ENCODE data around the gene PIK3R1.

The PIK3R1 gene

DNA sequence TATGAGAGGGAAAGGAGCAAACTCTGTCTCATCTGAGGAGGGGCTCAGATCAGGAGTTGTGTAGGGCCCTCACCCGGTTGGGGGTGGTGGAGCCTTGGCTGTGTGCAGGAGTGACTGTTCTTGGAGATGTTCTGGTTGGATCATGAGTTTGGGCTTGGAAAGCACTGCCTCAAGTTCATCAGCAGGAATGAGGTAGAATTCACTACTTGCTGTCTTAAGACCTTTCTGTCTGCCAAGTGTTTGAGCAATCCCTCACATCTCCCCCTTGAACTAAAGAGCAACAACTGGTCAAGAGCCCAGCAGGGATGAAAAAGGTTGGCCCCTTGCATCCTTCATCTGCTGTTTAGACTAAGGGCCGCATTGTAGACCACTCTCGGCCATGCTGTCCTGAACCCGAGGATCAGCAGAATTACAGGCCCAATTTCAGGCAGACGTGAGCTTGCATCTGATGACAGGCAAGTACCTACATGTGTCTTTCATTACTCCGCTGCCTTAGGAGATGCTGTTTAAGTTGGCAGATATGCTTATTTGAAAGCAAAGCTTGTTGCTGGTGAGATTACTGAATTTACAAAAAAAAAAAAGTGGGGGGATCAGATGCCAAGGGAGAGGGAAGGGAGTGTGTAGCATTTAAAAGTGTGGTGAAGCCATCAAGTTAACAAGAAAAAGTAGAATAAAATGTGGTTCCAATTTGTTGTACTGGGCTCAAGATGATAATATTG lies 36.4 kb downstream of the PIK3R1 start:
- DNase-seq (ENCODE audit: low read depth), result peak; percentile 91
- Histone ChIP-seq H3K4me3 (ENCODE audit: low read length) (peak overlapping the region; percentile 67), H3K4me1 (ENCODE audit: control insufficient read depth, insufficient read depth, low read length) (peaks cover 75% of the 10 kb centered on the region), H3K36me3 (ENCODE audit: control insufficient read depth, insufficient read depth, low read length, severe bottlenecking) (peaks cover 10% of the 10 kb centered on the region), H3K9ac (ENCODE audit: low read length) (peak overlapping the region; percentile 82), H3K9me3 (ENCODE audit: control insufficient read depth, low read length) (no peaks in the 10 kb centered on the region), H3K27me3 (replicated peaks; ENCODE audit: control insufficient read depth, insufficient read depth, low read length) (no peaks in the 10 kb centered on the region)

DNA sequence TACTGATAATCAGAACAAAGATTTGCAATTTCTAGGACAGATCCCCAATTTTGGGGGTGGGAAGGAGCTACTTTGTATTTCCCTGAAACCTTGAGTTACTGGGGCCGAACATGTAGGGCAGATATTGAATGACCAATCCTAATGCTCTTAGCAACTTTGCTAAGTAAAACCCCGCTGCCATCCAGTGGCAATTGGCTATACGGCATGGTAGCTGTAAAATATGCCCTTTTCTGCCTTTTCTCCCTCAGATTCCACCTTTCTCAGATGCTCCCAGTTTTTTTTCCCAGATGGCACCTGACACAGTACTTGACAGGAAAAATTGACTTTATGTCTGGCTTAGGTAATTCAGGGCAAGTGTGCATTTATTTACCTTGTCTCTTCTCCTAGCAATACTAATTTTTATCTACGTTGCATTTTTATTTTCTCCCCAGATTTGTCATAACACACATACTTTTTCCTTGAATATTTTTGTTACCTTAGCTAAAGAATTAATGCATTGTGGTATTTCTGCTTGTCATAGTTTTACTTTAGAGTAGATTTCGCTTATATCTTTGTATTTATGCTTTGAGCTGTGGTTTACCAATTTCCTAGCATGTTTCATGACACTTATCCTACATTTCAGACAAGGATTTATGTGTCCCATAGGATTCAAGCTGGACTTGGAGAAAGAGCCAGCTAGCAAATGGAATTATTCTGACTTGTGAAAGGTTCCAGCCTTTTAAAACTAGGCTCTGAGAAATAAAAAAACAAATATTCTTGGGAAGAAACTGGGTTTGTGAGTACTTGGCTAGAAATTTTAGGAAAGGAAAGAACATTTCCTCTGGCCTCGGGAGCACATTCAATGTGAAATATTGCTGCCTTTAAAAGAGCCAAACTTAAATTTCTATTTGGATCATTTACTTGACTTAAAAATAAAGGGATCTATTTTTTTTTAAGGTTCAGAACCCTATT lies 37.4 kb downstream of the PIK3R1 start:
- no peaks in the 10 kb centered on the region for H3K9me3 ChIP-seq (ENCODE audit: control insufficient read depth, low read length)
- H3K9ac ChIP-seq (ENCODE audit: low read length), result peak overlapping the region; percentile 82
- H3K36me3 ChIP-seq (ENCODE audit: control insufficient read depth, insufficient read depth, low read length, severe bottlenecking), result peaks cover 14% of the 10 kb centered on the region
- peaks cover 85% of the 10 kb centered on the region for H3K4me1 ChIP-seq (ENCODE audit: control insufficient read depth, insufficient read depth, low read length)
- H3K27me3 ChIP-seq (replicated peaks; ENCODE audit: control insufficient read depth, insufficient read depth, low read length), result no peaks in the 10 kb centered on the region
- DNase-seq (ENCODE audit: low read depth), result peak; percentile 84
- peak overlapping the region; percentile 67 for H3K4me3 ChIP-seq (ENCODE audit: low read length)

DNA sequence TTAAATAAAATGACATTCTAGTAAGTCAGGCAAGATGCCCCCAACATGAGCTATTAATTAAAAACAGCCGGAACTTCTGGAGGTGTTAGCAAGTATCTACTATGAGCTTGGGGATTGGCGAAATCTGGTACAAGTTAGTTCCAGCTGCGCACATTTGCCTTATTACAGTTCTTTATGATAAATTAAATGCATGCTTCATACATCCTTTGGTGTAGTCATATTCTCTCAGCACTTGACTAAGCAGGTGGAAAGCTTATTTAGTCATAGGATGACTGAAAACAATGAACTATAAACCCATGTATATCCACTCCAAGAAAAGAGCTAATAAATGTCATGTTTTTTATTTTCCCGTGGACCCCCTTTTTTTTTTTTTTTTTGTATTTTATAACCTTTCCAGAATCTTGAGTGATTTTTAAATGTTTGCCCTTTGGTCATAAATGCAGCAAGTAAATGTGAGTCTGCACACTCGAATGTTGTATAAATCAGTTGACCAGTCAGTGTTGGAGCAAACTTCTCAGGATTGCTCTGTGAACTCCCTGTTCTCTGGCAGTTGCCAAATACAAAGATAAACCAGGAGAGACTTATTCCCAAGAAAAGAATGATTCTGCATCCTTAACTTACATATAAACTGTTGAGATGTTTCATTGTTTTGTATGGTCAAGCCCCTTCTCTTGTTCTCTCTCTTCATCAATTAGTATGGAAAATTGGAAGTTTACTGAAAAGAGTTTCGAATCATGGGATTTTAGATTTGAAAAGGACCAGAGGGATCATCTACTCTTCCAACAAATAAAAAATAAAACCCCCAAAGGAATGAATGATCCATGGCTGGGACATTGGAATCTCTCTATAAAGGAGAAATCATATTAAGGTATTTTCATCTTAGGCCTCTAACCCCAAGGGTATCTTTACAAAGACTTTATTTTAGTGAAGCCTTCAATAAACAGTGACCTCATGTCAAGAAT lies 38.3 kb downstream of the PIK3R1 start:
- Histone ChIP-seq H3K4me1 (ENCODE audit: control insufficient read depth, insufficient read depth, low read length) (peaks cover 91% of the 10 kb centered on the region), H3K27me3 (replicated peaks; ENCODE audit: control insufficient read depth, insufficient read depth, low read length) (no peaks in the 10 kb centered on the region), H3K36me3 (ENCODE audit: control insufficient read depth, insufficient read depth, low read length, severe bottlenecking) (peaks cover 8% of the 10 kb centered on the region), H3K9me3 (ENCODE audit: control insufficient read depth, low read length) (no peaks in the 10 kb centered on the region), H3K9ac (ENCODE audit: low read length) (peak overlapping the region; percentile 82), H3K4me3 (ENCODE audit: low read length) (peak overlapping the region; percentile 67)
- DNase-seq (ENCODE audit: low read depth), result no peak

DNA sequence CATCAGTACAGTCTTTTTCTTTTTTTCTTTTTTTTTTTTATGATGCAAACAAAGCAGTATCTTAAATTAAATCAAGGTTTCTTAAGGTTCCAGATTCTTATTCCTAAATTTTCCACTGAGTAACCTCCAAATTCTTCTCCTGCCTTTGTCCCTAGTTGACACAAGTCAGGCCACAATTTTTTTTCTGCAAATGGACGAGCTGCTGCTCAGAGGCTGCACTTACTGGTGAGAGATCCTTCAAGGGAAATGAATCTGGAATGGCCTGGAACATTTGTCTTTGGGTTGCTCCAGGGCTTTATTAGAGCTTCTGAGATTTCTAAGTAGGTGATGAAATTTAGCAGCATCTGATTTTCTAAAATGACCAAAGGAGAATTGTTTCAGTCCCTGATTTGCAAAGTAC lies 39.3 kb downstream of the PIK3R1 start:
- Histone ChIP-seq H3K4me3 (ENCODE audit: low read length) (peak overlapping the region; percentile 32), H3K27me3 (replicated peaks; ENCODE audit: control insufficient read depth, insufficient read depth, low read length) (no peaks in the 10 kb centered on the region), H3K9me3 (ENCODE audit: control insufficient read depth, low read length) (no peaks in the 10 kb centered on the region), H3K9ac (ENCODE audit: low read length) (peak overlapping the region; percentile 82), H3K4me1 (ENCODE audit: control insufficient read depth, insufficient read depth, low read length) (peaks cover 97% of the 10 kb centered on the region), H3K36me3 (ENCODE audit: control insufficient read depth, insufficient read depth, low read length, severe bottlenecking) (peaks cover 12% of the 10 kb centered on the region)
- no peak for DNase-seq (ENCODE audit: low read depth)

DNA sequence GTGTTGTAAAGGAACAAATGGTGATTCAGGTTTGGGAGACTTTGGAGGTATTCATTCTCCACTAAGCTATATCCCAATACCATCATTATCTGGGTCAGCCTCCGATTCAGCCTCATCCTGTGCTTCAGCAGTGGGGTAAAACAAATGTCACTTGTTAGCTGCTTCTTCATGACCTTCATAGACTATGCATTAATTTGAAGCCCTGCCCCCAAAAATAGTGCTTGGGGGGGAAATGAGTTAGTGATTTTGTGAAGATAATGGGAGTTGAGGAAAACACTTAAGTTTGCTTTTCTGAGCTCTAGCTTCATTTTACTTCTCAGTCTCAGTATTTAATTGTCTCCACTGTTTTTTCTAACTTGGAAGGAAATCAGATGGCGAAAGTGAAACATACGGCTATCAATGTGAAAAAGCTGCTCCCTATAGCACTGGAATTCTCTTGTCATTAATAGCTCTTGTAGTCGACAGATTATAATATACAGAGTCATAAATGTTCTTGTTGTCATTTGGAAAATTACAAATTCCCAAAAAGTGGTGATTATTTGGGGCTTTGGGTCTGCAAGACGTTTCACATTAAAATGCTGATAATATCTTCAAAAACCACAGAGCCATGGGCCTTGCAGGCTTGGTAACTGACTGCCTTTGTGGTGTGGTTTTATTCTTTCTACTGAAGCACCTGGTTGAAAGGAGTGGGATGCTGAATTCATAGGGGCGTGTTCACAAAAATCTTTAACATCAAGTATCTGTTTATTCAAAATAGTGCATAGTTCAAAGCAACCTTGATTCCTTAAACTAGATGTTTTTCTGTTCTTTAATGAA lies 40.0 kb downstream of the PIK3R1 start:
- Histone ChIP-seq H3K36me3 (ENCODE audit: control insufficient read depth, insufficient read depth, low read length, severe bottlenecking) (peaks cover 17% of the 10 kb centered on the region), H3K27me3 (replicated peaks; ENCODE audit: control insufficient read depth, insufficient read depth, low read length) (no peaks in the 10 kb centered on the region), H3K9ac (ENCODE audit: low read length) (peak overlapping the region; percentile 82), H3K4me3 (ENCODE audit: low read length) (peak overlapping the region; percentile 32), H3K4me1 (ENCODE audit: control insufficient read depth, insufficient read depth, low read length) (peaks cover 97% of the 10 kb centered on the region), H3K9me3 (ENCODE audit: control insufficient read depth, low read length) (no peaks in the 10 kb centered on the region)
- DNase-seq (ENCODE audit: low read depth), result no peak

DNA sequence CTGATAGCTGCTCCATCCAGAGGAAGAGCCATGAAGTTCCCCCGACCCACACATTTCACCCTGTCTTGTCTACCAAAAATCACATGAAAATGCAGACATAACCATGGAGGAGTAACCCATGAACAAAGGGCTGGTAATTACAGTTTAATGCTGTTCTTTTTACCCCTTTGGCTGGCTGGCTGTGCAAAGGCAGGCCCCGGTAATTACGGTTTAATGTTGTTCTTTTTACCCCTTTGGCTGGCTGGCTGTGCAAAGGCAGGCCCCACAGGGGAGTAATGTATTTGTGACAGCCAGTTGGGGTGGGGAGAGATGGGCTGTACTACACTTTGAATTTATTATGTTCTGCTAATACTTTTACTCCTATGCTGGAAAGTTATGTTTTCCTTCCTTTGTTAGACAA lies 41.7 kb downstream of the PIK3R1 start:
- Histone ChIP-seq H3K9me3 (ENCODE audit: control insufficient read depth, low read length) (no peaks in the 10 kb centered on the region), H3K27me3 (replicated peaks; ENCODE audit: control insufficient read depth, insufficient read depth, low read length) (no peaks in the 10 kb centered on the region), H3K36me3 (ENCODE audit: control insufficient read depth, insufficient read depth, low read length, severe bottlenecking) (peaks cover 17% of the 10 kb centered on the region), H3K4me1 (ENCODE audit: control insufficient read depth, insufficient read depth, low read length) (peaks cover 96% of the 10 kb centered on the region), H3K4me3 (ENCODE audit: low read length) (no peak overlapping the region), H3K9ac (ENCODE audit: low read length) (peak overlapping the region; percentile 47)
- no peak for DNase-seq (ENCODE audit: low read depth)

DNA sequence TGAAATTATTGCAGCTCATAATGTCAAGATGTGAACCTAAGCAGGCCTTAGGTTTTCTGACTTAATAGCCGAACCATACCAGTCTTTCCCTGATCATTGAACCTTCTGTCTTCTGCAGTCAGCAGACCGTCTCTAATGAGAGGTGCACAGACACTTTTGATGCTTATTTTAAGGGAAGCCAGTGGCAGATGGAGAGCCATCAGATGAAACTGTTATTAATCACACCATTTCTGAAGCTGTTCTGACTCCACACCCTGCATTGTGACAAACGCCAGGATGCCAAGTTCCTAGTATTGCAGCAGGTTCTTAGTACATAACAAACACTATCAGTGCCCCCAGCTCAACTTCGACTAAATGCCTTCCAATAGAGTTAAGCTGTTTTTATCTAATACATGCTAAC lies 43.0 kb downstream of the PIK3R1 start:
- H3K27me3 ChIP-seq (replicated peaks; ENCODE audit: control insufficient read depth, insufficient read depth, low read length), result no peaks in the 10 kb centered on the region
- no peaks in the 10 kb centered on the region for H3K9me3 ChIP-seq (ENCODE audit: control insufficient read depth, low read length)
- no peak overlapping the region for H3K4me3 ChIP-seq (ENCODE audit: low read length)
- H3K9ac ChIP-seq (ENCODE audit: low read length), result no peak overlapping the region
- no peak for DNase-seq (ENCODE audit: low read depth)
- peaks cover 19% of the 10 kb centered on the region for H3K36me3 ChIP-seq (ENCODE audit: control insufficient read depth, insufficient read depth, low read length, severe bottlenecking)
- peaks cover 90% of the 10 kb centered on the region for H3K4me1 ChIP-seq (ENCODE audit: control insufficient read depth, insufficient read depth, low read length)

DNA sequence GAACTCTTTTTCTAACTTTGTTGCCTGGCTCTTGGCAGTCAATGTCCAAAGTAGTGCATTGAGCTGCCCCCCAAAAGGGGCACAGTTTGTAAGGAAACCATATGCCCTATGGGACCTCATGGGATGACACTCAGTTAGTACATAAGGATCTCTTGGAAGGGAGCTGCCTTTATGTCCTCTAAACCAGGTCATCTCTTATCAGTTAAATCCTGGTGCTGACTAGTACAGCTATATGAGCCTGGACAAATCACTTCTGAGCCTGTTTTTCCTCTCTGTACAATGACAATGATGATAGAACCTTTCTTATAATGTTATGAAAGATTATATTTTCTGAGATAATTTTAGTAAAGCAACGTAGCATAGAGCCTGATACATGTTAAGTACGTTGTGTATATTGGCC lies 44.1 kb downstream of the PIK3R1 start:
- no peak overlapping the region for H3K4me3 ChIP-seq (ENCODE audit: low read length)
- DNase-seq (ENCODE audit: low read depth), result no peak
- peaks cover 20% of the 10 kb centered on the region for H3K36me3 ChIP-seq (ENCODE audit: control insufficient read depth, insufficient read depth, low read length, severe bottlenecking)
- H3K9me3 ChIP-seq (ENCODE audit: control insufficient read depth, low read length), result no peaks in the 10 kb centered on the region
- H3K27me3 ChIP-seq (replicated peaks; ENCODE audit: control insufficient read depth, insufficient read depth, low read length), result no peaks in the 10 kb centered on the region
- H3K9ac ChIP-seq (ENCODE audit: low read length), result no peak overlapping the region
- peaks cover 90% of the 10 kb centered on the region for H3K4me1 ChIP-seq (ENCODE audit: control insufficient read depth, insufficient read depth, low read length)

DNA sequence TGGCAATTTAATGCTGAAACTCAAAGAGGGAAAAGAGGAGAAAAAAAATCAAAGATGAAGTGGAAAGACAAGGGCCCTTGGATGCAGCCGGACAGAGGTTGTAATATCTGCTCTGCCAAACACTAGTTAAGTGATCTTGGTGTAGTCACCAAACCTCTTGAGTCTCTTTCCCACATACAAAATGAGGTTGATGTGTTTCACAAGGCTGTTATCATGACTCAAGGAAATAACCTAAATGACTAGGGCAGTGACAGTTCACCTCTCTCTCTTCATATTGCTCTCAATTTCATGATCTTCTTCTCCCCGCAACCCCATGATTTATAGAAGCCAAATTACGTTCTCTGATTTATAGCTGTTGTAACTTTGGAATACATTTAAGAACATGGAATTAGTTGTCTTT lies 44.9 kb downstream of the PIK3R1 start:
- no peak overlapping the region for H3K4me3 ChIP-seq (ENCODE audit: low read length)
- DNase-seq (ENCODE audit: low read depth), result no peak
- no peaks in the 10 kb centered on the region for H3K27me3 ChIP-seq (replicated peaks; ENCODE audit: control insufficient read depth, insufficient read depth, low read length)
- peaks cover 24% of the 10 kb centered on the region for H3K36me3 ChIP-seq (ENCODE audit: control insufficient read depth, insufficient read depth, low read length, severe bottlenecking)
- H3K9ac ChIP-seq (ENCODE audit: low read length), result peak overlapping the region; percentile 54
- peaks cover 90% of the 10 kb centered on the region for H3K4me1 ChIP-seq (ENCODE audit: control insufficient read depth, insufficient read depth, low read length)
- no peaks in the 10 kb centered on the region for H3K9me3 ChIP-seq (ENCODE audit: control insufficient read depth, low read length)

DNA sequence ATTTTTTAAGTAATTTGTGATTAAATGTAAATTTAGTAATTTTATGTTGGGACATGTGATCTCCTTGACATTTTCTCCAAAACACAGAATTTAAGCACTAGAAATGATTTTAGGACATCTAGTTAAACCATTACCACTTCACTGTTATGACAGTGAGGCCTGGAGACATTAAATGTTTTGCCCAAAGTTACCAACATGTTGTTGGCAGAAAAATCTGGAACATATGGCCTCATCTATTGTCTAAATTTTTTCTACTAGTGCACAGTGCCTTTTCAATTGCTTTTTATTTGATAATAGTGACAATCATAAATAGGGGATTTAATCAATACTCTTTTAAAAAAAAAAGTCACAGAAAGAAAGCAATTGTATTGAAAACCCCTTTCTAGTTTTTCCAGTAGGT lies 45.6 kb downstream of the PIK3R1 start:
- Histone ChIP-seq H3K36me3 (ENCODE audit: control insufficient read depth, insufficient read depth, low read length, severe bottlenecking) (peaks cover 24% of the 10 kb centered on the region), H3K4me3 (ENCODE audit: low read length) (no peak overlapping the region), H3K9ac (ENCODE audit: low read length) (peak overlapping the region; percentile 54), H3K4me1 (ENCODE audit: control insufficient read depth, insufficient read depth, low read length) (peaks cover 91% of the 10 kb centered on the region), H3K9me3 (ENCODE audit: control insufficient read depth, low read length) (no peaks in the 10 kb centered on the region), H3K27me3 (replicated peaks; ENCODE audit: control insufficient read depth, insufficient read depth, low read length) (no peaks in the 10 kb centered on the region)
- no peak for DNase-seq (ENCODE audit: low read depth)

Measured in adipocyte (in vitro differentiated cells).